ENCODE results near the gene B4GALT3.

Gene B4GALT3

DNA sequence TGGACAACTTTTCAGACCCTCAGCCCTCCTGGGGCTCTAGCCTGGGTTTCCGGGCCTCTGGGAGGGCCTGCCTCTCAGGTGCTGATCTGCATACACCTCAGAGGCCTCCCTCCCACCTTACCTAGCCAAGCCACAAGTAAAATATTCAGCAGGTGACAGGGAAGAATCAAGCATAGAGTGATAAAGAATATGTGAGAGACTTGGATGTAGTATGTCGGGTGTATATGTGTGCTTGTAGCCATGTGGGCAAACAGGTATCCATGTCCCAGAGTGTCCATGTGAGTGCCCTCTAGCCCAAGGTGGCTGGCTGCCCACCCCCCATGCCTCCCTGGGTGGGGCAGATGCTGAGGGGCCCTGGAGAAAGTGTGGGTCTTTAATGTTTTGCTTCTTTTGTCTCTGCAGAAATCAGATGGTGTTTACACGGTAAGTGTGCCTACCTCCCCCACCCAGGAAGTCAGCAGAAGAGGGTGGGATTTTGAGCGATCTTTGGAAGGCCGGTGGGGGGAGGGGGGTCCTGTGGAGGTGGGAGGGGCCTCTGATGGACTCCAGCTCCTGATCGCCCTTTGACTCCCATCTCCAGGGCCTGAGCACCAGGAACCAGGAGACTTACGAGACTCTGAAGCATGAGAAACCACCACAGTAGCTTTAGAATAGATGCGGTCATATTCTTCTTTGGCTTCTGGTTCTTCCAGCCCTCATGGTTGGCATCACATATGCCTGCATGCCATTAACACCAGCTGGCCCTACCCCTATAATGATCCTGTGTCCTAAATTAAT is 41.2 kb upstream of the B4GALT3 start:
- no peak for ATAC-seq
- TF ChIP-seq, protein P1, sequence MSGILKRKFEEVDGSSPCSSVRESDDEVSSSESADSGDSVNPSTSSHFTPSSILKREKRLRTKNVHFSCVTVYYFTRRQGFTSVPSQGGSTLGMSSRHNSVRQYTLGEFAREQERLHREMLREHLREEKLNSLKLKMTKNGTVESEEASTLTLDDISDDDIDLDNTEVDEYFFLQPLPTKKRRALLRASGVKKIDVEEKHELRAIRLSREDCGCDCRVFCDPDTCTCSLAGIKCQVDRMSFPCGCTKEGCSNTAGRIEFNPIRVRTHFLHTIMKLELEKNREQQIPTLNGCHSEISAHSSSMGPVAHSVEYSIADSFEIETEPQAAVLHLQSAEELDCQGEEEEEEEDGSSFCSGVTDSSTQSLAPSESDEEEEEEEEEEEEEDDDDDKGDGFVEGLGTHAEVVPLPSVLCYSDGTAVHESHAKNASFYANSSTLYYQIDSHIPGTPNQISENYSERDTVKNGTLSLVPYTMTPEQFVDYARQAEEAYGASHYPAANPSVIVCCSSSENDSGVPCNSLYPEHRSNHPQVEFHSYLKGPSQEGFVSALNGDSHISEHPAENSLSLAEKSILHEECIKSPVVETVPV (CRISPR knock-in tag; IDR thresholded peaks at IDR 0.05) = no peak
- no peak for TF ChIP-seq SNAI2 (CRISPR knock-in tag; IDR thresholded peaks at IDR 0.05)
- no peak for TF ChIP-seq GLIS3 (CRISPR knock-in tag; IDR thresholded peaks at IDR 0.05)
- no peak for TF ChIP-seq PPARA (CRISPR knock-in tag; IDR thresholded peaks at IDR 0.05; ENCODE audit: borderline replicate concordance)
- TF ChIP-seq, protein P2, sequence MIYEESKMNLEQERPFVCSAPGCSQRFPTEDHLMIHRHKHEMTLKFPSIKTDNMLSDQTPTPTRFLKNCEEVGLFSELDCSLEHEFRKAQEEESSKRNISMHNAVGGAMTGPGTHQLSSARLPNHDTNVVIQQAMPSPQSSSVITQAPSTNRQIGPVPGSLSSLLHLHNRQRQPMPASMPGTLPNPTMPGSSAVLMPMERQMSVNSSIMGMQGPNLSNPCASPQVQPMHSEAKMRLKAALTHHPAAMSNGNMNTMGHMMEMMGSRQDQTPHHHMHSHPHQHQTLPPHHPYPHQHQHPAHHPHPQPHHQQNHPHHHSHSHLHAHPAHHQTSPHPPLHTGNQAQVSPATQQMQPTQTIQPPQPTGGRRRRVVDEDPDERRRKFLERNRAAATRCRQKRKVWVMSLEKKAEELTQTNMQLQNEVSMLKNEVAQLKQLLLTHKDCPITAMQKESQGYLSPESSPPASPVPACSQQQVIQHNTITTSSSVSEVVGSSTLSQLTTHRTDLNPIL (CRISPR knock-in tag; IDR thresholded peaks at IDR 0.05; ENCODE audit: low read depth) = no peak
- TF ChIP-seq, protein P3, sequence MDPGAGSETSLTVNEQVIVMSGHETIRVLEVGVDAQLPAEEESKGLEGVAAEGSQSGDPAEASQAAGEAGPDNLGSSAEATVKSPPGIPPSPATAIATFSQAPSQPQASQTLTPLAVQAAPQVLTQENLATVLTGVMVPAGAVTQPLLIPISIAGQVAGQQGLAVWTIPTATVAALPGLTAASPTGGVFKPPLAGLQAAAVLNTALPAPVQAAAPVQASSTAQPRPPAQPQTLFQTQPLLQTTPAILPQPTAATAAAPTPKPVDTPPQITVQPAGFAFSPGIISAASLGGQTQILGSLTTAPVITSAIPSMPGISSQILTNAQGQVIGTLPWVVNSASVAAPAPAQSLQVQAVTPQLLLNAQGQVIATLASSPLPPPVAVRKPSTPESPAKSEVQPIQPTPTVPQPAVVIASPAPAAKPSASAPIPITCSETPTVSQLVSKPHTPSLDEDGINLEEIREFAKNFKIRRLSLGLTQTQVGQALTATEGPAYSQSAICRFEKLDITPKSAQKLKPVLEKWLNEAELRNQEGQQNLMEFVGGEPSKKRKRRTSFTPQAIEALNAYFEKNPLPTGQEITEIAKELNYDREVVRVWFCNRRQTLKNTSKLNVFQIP (CRISPR knock-in tag; IDR thresholded peaks at IDR 0.05; ENCODE audit: borderline replicate concordance, low read depth) = no peak
- TF ChIP-seq CSDC2 (CRISPR knock-in tag; IDR thresholded peaks at IDR 0.05) = no peak
- TF ChIP-seq, protein P4, sequence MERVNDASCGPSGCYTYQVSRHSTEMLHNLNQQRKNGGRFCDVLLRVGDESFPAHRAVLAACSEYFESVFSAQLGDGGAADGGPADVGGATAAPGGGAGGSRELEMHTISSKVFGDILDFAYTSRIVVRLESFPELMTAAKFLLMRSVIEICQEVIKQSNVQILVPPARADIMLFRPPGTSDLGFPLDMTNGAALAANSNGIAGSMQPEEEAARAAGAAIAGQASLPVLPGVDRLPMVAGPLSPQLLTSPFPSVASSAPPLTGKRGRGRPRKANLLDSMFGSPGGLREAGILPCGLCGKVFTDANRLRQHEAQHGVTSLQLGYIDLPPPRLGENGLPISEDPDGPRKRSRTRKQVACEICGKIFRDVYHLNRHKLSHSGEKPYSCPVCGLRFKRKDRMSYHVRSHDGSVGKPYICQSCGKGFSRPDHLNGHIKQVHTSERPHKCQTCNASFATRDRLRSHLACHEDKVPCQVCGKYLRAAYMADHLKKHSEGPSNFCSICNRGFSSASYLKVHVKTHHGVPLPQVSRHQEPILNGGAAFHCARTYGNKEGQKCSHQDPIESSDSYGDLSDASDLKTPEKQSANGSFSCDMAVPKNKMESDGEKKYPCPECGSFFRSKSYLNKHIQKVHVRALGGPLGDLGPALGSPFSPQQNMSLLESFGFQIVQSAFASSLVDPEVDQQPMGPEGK (CRISPR knock-in tag; IDR thresholded peaks at IDR 0.05; ENCODE audit: borderline replicate concordance) = no peak
- TF ChIP-seq ZNF565 (CRISPR knock-in tag; conservative IDR thresholded peaks at IDR 0.05; ENCODE audit: low read depth) = no peak
- TF ChIP-seq ZC3H10 (CRISPR knock-in tag; IDR thresholded peaks at IDR 0.05) = no peak
- no peak for TF ChIP-seq TOX (CRISPR knock-in tag; IDR thresholded peaks at IDR 0.05; ENCODE audit: borderline replicate concordance)

DNA sequence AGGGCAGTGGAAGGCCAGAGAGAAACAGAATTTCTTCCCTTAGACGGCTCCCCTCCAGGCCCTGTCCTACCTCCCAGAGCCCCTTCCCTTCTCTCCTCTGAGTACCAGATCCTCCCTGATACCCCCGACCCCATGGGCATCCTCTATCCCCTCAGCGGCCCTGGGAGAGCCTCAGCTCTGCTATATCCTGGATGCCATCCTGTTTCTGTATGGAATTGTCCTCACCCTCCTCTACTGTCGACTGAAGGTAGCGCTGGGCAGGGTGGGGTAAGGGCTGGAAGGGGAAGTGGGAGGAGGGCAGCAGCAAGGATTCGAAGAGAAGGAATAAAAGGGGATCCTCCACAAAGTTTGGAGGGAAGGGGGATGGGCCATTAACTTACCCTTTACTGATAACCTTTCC is 40.5 kb upstream of the B4GALT3 start:
- ATAC-seq = no peak
- TF ChIP-seq, protein P5, sequence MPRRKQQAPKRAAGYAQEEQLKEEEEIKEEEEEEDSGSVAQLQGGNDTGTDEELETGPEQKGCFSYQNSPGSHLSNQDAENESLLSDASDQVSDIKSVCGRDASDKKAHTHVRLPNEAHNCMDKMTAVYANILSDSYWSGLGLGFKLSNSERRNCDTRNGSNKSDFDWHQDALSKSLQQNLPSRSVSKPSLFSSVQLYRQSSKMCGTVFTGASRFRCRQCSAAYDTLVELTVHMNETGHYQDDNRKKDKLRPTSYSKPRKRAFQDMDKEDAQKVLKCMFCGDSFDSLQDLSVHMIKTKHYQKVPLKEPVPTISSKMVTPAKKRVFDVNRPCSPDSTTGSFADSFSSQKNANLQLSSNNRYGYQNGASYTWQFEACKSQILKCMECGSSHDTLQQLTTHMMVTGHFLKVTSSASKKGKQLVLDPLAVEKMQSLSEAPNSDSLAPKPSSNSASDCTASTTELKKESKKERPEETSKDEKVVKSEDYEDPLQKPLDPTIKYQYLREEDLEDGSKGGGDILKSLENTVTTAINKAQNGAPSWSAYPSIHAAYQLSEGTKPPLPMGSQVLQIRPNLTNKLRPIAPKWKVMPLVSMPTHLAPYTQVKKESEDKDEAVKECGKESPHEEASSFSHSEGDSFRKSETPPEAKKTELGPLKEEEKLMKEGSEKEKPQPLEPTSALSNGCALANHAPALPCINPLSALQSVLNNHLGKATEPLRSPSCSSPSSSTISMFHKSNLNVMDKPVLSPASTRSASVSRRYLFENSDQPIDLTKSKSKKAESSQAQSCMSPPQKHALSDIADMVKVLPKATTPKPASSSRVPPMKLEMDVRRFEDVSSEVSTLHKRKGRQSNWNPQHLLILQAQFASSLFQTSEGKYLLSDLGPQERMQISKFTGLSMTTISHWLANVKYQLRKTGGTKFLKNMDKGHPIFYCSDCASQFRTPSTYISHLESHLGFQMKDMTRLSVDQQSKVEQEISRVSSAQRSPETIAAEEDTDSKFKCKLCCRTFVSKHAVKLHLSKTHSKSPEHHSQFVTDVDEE (CRISPR knock-in tag; IDR thresholded peaks at IDR 0.05) = no peak
- TF ChIP-seq OSR1 (CRISPR knock-in tag; IDR thresholded peaks at IDR 0.05) (no peak), ESRRG (CRISPR knock-in tag; IDR thresholded peaks at IDR 0.05) (no peak), GLIS3 (CRISPR knock-in tag; IDR thresholded peaks at IDR 0.05) (no peak), ZNF565 (CRISPR knock-in tag; conservative IDR thresholded peaks at IDR 0.05; ENCODE audit: low read depth) (no peak), BACH2 (CRISPR knock-in tag; IDR thresholded peaks at IDR 0.05; ENCODE audit: borderline replicate concordance) (no peak), TOX (CRISPR knock-in tag; IDR thresholded peaks at IDR 0.05; ENCODE audit: borderline replicate concordance) (no peak), TCF4 (CRISPR knock-in tag; IDR thresholded peaks at IDR 0.05; ENCODE audit: borderline replicate concordance) (no peak), ZFP3 (CRISPR knock-in tag; IDR thresholded peaks at IDR 0.05) (no peak), PPARA (CRISPR knock-in tag; IDR thresholded peaks at IDR 0.05; ENCODE audit: borderline replicate concordance) (no peak), ISL1 (CRISPR knock-in tag; IDR thresholded peaks at IDR 0.05) (no peak)
- TF ChIP-seq, protein P3 (CRISPR knock-in tag; IDR thresholded peaks at IDR 0.05; ENCODE audit: borderline replicate concordance, low read depth) = no peak
- TF ChIP-seq, protein P4 (CRISPR knock-in tag; IDR thresholded peaks at IDR 0.05; ENCODE audit: borderline replicate concordance) = no peak

All from SK-N-SH treated with all-trans-retinoic acid at 6 μM for 48 hours (cell line).